H9 (cell line): Measurements from ENCODE around the gene AURKB. TPM values are rescaled to one million over a fixed set of nuclear protein-coding genes. Genes with fewer than 3 reads are reported as not detected.

ENCODE experiments used
- DNase-seq: peaks from one replicate; pipeline ENCODE4 v3.0.0-alpha.2; 2017
- H2AFZ ChIP-seq: one replicate; pipeline ENCODE4 v1.6.1; 2013; ENCODE audit warnings: mild to moderate bottlenecking, low read length, control low read depth, moderate library complexity
- H2AK5ac ChIP-seq: 2 replicates; pipeline ENCODE4 v1.6.1; 2013; ENCODE audit warnings: low read length, control low read depth, mixed read lengths; ENCODE audit not compliant: insufficient read length
- H2BK120ac ChIP-seq: one replicate; pipeline ENCODE4 v1.6.1; 2013; ENCODE audit warnings: low read depth, mild to moderate bottlenecking, low read length, control low read depth, inconsistent platforms; ENCODE audit not compliant: poor library complexity, severe bottlenecking
- H2BK12ac ChIP-seq: 2 replicates; pipeline ENCODE4 v1.6.1; 2013; ENCODE audit warnings: low read length, control low read depth, mixed read lengths, low read depth; ENCODE audit not compliant: insufficient read length
- H2BK15ac ChIP-seq: 2 replicates; pipeline ENCODE4 v1.6.1; 2013; ENCODE audit warnings: low read depth, low read length, control low read depth
- H2BK20ac ChIP-seq: one replicate; pipeline ENCODE4 v1.6.1; 2013; ENCODE audit warnings: low read depth, mild to moderate bottlenecking, low read length, control low read depth, inconsistent platforms; ENCODE audit not compliant: poor library complexity, severe bottlenecking
- H2BK5ac ChIP-seq: 2 replicates; pipeline ENCODE4 v1.6.1; 2013; ENCODE audit warnings: low read length, control low read depth, mixed read lengths; ENCODE audit not compliant: insufficient read length
- H3K14ac ChIP-seq: 2 replicates; pipeline ENCODE4 v1.6.1; 2013; ENCODE audit warnings: low read length, control low read depth; ENCODE audit not compliant: insufficient read depth
- H3K18ac ChIP-seq: 2 replicates; pipeline ENCODE4 v1.6.1; 2013; ENCODE audit warnings: low read depth, mild to moderate bottlenecking, mixed read lengths, low read length, control low read depth; ENCODE audit not compliant: insufficient read length
- H3K23ac ChIP-seq: 2 replicates; pipeline ENCODE4 v1.6.1; 2013; ENCODE audit warnings: low read length, control low read depth, mixed read lengths, low read depth; ENCODE audit not compliant: insufficient read length
- H3K23me2 ChIP-seq: 2 replicates; pipeline ENCODE4 v1.6.1; 2013; ENCODE audit warnings: low read depth, mild to moderate bottlenecking, mixed read lengths, low read length, control low read depth; ENCODE audit not compliant: insufficient read length, poor library complexity, severe bottlenecking
- H3K27ac ChIP-seq: 2 replicates; pipeline ENCODE4 v1.5.1; 2013; ENCODE audit warnings: low read length, control low read depth, mixed read lengths, low read depth; ENCODE audit not compliant: insufficient read length
- H3K27me3 ChIP-seq: 2 replicates; pipeline ENCODE4 v1.6.1; 2013; ENCODE audit warnings: low read length, control low read depth, inconsistent platforms; ENCODE audit not compliant: insufficient read depth
- H3K4ac ChIP-seq: 2 replicates; pipeline ENCODE4 v1.6.1; 2013; ENCODE audit warnings: low read depth, mild to moderate bottlenecking, control low read depth, inconsistent platforms, low read length, moderate library complexity
- H3K4me1 ChIP-seq: 2 replicates; pipeline ENCODE4 v1.6.1; 2013; ENCODE audit warnings: low read length, control low read depth, inconsistent platforms; ENCODE audit not compliant: insufficient read depth
- H3K4me2 ChIP-seq: 2 replicates; pipeline ENCODE4 v1.6.1; 2013; ENCODE audit warnings: low read length, control low read depth, mixed read lengths; ENCODE audit not compliant: insufficient read length, insufficient read depth
- H3K56ac ChIP-seq: 2 replicates; pipeline ENCODE4 v1.6.1; 2013; ENCODE audit warnings: low read depth, mild to moderate bottlenecking, mixed read lengths, low read length, control low read depth; ENCODE audit not compliant: insufficient read length
- H3K79me1 ChIP-seq: 2 replicates; pipeline ENCODE4 v1.6.1; 2013; ENCODE audit warnings: low read depth, mild to moderate bottlenecking, moderate library complexity, low read length, control low read depth, inconsistent platforms; ENCODE audit not compliant: insufficient read depth, poor library complexity, severe bottlenecking
- H3K79me2 ChIP-seq: 2 replicates; pipeline ENCODE4 v1.6.1; 2013; ENCODE audit warnings: low read length, control low read depth, inconsistent platforms; ENCODE audit not compliant: insufficient read depth
- H3K9ac ChIP-seq: 2 replicates; pipeline ENCODE4 v1.6.1; 2013; ENCODE audit warnings: low read length, control low read depth, mixed read lengths; ENCODE audit not compliant: insufficient read length; ENCODE audit errors: extremely low read depth
- H3K9me3 ChIP-seq: one replicate; pipeline ENCODE4 v1.6.1; 2013; ENCODE audit warnings: low read depth, low read length, inconsistent platforms; ENCODE audit not compliant: control insufficient read depth
- H3T11ph ChIP-seq: one replicate; pipeline ENCODE4 v1.6.1; 2013; ENCODE audit warnings: mild to moderate bottlenecking, low read length, control low read depth, inconsistent platforms
- H4K20me1 ChIP-seq: one replicate; pipeline ENCODE4 v1.6.1; 2013; ENCODE audit not compliant: control insufficient read depth, insufficient read length, insufficient read depth
- H4K5ac ChIP-seq: 2 replicates; pipeline ENCODE4 v1.6.1; 2013; ENCODE audit warnings: low read depth, mild to moderate bottlenecking, mixed read lengths, low read length, control low read depth; ENCODE audit not compliant: insufficient read length
- H4K8ac ChIP-seq: replicated peaks from 2 replicates; pipeline ENCODE4 v1.6.1; 2013; ENCODE audit warnings: low read length, control low read depth, mixed read lengths, low read depth; ENCODE audit not compliant: insufficient read length
- H4K91ac ChIP-seq: 2 replicates; pipeline ENCODE4 v1.6.1; 2013; ENCODE audit warnings: low read depth, mild to moderate bottlenecking, moderate library complexity, mixed read lengths, low read length, control low read depth; ENCODE audit not compliant: insufficient read length
- H3K27ac Mint-ChIP-seq, 3 experiments: 2 replicates in 2 of 3; 3 replicates in 1 of 3; pipeline ENCODE4 v1.8.0; 2020 to 2021; ENCODE audit warnings: mixed read lengths in 3 of 3, mild to moderate bottlenecking in 1 of 3, moderate library complexity in 1 of 3
- H3K27me3 Mint-ChIP-seq: 2 replicates; pipeline ENCODE4 v1.8.0; 2021; ENCODE audit warnings: low read depth, mild to moderate bottlenecking, moderate library complexity, mixed read lengths
- H3K36me3 Mint-ChIP-seq, 3 experiments: 2 replicates in 2 of 3; 3 replicates in 1 of 3; pipeline ENCODE4 v1.8.0; 2020 to 2021; ENCODE audit warnings: low read depth in 3 of 3, mixed read lengths in 3 of 3; ENCODE audit not compliant: insufficient read depth in 1 of 3
- H3K4me1 Mint-ChIP-seq, 2 experiments: 2 replicates each; pipeline ENCODE4 v1.8.0; 2020; ENCODE audit warnings: mixed read lengths in 2 of 2
- H3K4me3 Mint-ChIP-seq, 2 experiments: 2 replicates in 1 of 2; 3 replicates in 1 of 2; pipeline ENCODE4 v1.8.0; 2020 to 2021; ENCODE audit warnings: mild to moderate bottlenecking in 2 of 2, mixed read lengths in 2 of 2, moderate library complexity in 1 of 2
- H3K9me3 Mint-ChIP-seq, 2 experiments: 2 replicates in 1 of 2; 3 replicates in 1 of 2; pipeline ENCODE4 v1.8.0; 2020; ENCODE audit warnings: mild to moderate bottlenecking in 2 of 2, mixed read lengths in 2 of 2, moderate library complexity in 1 of 2
- CTCF ChIP-seq: fragments of 200-600 bp; sonication (generic); conservative IDR thresholded peaks from 3 replicates; pipeline ENCODE4 v1.8.0; 2021; ENCODE audit warnings: antibody characterized with exemption, mild to moderate bottlenecking
- WGBS: extraction: QIAGEN DNeasy Blood & Tissue Kit; methylation state at CpG from one replicate; pipeline ENCODE4 v1.1.7; 2013; ENCODE audit warnings: missing lambda C conversion rate, low lambda C conversion rate, mixed read lengths; ENCODE audit not compliant: insufficient read length; ENCODE audit errors: extremely low coverage; 5-methylcytosine and 5-hydroxymethylcytosine counted together
- total RNA-seq: library from RNA; stranded (reverse); gene quantifications from 2 replicates; pipeline ENCODE4 v1.2.1, GENCODE V29; 2021

AURKB gene
- total RNA-seq, 1 experiment from 2014 or later: 171 TPM

GRCh38 chr17:8187517-8188262, 22.7 kb downstream of the AURKB start:
- DNase-seq: peak; percentile 98
- H3K4me2 ChIP-seq: peak overlapping the region; percentile 99
- peaks cover 19% of the 10 kb centered on the region for H3K23me2 ChIP-seq
- WGBS: no CpG with 5 or more reads among the region's 25 CpGs
- Mint-ChIP-seq H3K4me1 (peaks cover 12 to 14% of the 10 kb centered on the region in 2 experiments), H3K36me3 (no peaks in the 10 kb centered on the region), H3K9me3 (no peaks in the 10 kb centered on the region), H3K27me3 (peaks cover 9% of the 10 kb centered on the region), H3K27ac (0 out of 7 replicates have a peak overlapping the region, but pooled peaks of 1 of the 3 experiments have one; percentile 56), H3K4me3 (no peak overlapping the region)
- no peaks in the 10 kb centered on the region for H3K79me1 ChIP-seq
- H3K4ac ChIP-seq: no peak overlapping the region
- no peaks in the 10 kb centered on the region for H3K9me3 ChIP-seq
- no peak overlapping the region for H2AK5ac ChIP-seq
- no peak overlapping the region for H2AFZ ChIP-seq
- no peaks in the 10 kb centered on the region for H3K79me2 ChIP-seq
- H3K27me3 ChIP-seq: peaks cover 2% of the 10 kb centered on the region; the same call in 1 of the 2 replicates
- no peak overlapping the region for H2BK20ac ChIP-seq
- H3K14ac ChIP-seq: no peak overlapping the region
- H4K8ac ChIP-seq: no peak overlapping the region
- no peak overlapping the region for H4K91ac ChIP-seq
- no peak overlapping the region for H2BK120ac ChIP-seq
- H3K56ac ChIP-seq: no peak overlapping the region
- H3K4me1 ChIP-seq: peaks cover 9% of the 10 kb centered on the region; the same call in 1 of the 2 replicates
- peak overlapping the region; percentile 81 for H3K9ac ChIP-seq
- no peak for TF ChIP-seq CTCF
- H2BK12ac ChIP-seq: no peak overlapping the region
- H2BK15ac ChIP-seq: no peak overlapping the region
- H3K18ac ChIP-seq: no peak overlapping the region
- H4K5ac ChIP-seq: no peak overlapping the region
- H3K27ac ChIP-seq: peak overlapping the region; percentile 50
- peaks cover 3% of the 10 kb centered on the region for H4K20me1 ChIP-seq
- H3T11ph ChIP-seq: no peak overlapping the region
- H2BK5ac ChIP-seq: no peak overlapping the region
- no peak overlapping the region for H3K23ac ChIP-seq
